GM18519 (cell line): ENCODE results near the gene WNT7A.

Experiments
- ATAC-seq: cut with Tn5 transposase; IDR thresholded peaks from one replicate; pipeline ENCODE4 v1.9.1; 2021; ENCODE audit warnings: mild to moderate bottlenecking, moderate library complexity; ENCODE audit not compliant: unreplicated experiment, low FRiP score

WNT7A gene

GRCh38 chr3:13886593-13887129, 6.8 kb upstream of the WNT7A start:
- no peak for ATAC-seq

DNA sequence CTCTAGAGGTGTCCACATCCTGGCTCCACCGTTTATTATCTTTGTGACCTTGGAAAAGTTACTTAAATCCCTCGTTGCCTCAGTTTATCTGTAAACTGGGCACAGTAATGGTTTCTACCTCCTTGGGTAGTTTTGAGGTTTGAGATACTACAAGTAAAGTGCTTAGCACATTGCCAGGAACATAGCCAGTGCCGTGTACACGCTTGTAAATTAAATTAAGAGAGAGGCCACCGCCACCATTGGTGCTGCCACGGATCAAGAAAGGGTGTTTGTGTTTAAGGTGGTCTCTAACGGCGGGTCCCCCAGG, 5.8 kb upstream of the WNT7A start:
- no peak for ATAC-seq

DNA sequence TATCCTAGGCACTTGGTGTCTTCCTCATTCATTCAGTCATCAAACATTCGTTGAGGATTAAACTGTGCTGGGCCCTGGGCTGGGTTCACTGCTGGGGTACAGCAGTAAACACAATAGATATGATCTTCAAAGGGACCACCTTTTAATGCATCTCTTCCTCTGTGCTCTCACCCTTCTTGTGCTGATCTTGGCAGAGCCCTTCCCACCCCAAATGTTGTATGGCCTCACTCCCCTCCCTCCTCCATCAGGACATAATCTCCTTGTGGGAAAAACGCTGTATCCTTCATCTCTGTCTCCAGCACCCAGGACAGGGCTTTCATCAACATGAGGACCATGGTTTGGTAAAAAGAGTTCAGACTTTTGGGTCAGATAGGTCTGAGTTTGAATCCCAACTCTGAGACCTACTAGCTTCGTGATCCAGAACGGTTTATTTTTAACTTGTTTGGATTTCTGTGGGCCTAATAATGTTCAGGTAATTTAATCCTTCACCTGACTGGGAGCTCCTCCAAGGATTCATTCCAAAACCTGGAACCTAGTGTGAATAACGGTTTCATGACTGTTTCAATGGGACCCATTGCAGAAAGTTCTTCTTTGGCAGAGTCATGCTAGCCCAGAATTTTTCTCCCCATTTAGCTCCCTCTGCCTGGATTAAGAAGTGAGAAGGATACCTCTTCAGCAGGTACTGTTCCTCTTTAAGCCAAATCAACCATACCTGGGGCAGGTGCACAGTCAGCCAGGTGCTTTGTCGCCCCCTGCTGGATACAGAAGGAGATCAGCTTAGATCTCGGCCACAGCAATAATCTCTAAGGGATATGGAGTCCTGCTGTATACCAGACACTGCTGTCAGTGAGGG, 5.2 kb upstream of the WNT7A start:
- no peak for ATAC-seq

GRCh38 chr3:13883681-13884080, 3.8 kb upstream of the WNT7A start:
- no peak for ATAC-seq

- no peak for ATAC-seq
These were observed 3.0 kb upstream of the WNT7A start for GRCh38 chr3:13882876-13883275.

DNA sequence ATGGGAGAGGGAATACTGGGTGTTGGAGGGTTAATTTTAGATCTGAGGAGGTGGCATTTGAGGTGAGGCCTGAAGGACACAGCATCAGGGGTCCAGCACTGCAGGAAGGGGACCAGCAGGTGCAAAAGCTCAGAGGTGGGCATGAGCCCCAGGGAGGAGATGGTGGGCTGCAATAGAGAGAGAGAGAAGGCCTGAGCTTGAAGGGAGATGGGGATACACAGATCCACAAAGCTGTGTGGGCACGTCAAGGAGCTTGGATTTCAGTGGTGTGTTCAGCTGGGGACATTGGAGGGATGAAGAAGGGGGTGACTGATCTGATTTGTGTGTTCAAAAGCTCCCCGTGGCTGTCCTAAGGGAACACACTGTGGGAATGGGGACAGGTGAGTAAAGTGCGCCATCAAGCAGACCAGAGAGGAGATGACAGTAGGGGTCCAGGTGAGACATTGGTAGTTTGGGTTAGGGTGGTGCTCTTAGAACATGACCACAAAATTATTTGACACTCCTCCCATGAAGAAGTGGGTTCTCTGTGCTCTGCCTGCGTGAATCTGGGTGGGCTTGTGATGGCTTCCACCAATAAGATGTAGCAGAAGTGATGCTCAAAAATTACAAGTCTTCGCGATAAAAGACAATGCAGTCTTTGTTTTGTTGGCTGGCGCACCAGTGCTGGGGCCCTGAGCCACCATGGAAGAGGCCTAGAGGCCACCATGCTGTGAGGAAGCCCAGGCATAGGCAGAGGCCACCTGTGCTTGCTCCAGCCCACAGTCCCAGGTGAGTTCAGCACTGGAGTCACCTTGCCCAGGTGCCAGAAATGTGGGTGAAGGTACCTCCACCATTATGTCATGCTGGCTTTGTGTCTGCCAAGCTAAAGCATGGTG, 1.9 kb upstream of the WNT7A start:
- ATAC-seq = no peak

- no peak for ATAC-seq
These were observed 913 bp upstream of the WNT7A start for GRCh38 chr3:13880811-13881156.

DNA sequence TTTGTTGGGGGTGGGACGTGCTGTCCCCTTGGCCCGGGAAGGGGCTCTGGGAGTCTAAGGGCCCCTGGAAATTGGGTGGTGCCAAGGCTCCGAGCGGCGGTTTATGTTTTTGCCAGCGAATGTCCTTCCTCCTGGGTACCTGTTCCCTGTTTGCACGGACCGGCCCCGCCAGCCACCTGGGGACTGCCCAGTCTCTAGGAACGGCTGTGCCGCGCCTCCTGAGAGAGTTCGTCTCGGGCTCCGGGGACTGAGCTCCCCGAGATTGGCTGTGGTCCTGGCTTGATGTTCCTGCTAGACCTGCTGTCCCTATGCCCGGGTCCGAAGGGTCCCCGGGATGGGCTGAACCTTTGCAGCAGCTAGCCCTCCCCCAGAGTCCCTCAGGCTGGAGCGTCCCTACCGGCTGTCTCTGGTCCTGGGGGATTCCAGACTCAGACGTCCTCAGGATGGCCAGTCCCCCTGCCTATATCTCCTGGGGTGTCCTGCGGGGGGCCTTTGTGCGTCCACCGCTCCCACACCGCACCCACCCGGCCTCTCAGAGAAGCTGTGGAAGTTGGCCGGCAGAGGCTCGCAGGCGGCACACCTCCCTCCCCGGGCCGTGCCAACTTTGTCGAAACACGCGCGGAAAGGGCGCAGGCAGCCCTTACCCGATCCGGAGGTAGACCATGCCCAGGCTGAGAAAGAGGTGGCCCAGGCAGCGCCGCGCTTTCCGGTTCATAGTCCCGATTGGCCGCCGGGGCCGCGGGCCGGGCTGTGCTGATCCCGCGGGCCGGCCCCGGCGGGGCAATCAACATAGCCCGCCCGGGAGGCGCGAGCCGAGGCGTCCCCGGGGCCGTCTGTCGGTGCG, 547 bp downstream of the WNT7A start:
- no peak for ATAC-seq

DNA sequence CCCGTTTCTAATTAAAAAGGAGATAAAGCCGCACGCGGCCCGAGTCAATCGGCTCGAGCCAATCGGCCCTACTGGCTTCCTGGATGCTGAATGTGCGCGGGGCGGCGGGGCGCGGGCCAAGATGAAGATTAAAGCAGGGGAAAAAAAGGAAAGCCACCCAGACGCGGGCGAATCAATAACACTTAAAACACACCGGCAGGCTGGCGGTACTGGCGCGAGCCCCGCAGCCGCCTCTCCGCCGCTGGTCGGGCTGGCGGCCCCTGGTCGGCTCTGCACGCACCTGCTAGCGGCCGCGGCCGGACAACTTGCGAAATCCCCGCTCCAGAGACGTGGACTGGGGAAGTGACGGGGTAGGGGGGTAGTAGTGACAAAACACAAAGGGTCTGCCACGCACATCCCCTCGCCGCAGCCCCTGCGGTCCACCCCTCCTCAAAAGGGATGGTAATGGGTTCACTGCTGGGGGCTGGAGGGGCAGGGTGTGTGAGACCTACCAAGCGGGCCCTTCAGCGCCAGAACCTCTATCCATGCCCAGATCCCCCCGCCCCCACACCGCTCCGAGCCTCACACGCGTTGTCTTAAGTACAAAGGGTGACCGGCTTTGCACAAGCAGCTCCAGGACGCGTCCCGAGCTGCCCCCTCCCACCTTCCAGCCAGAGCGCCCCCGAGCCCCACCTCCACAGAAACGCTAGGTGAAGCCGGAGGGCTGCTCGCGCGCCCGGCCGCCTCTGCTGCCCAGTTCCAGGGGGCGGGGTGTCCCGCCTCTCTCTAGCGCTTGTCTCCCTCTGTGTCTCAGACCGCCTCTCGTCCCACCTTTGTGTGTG, 1.4 kb downstream of the WNT7A start:
- ATAC-seq = no peak

DNA sequence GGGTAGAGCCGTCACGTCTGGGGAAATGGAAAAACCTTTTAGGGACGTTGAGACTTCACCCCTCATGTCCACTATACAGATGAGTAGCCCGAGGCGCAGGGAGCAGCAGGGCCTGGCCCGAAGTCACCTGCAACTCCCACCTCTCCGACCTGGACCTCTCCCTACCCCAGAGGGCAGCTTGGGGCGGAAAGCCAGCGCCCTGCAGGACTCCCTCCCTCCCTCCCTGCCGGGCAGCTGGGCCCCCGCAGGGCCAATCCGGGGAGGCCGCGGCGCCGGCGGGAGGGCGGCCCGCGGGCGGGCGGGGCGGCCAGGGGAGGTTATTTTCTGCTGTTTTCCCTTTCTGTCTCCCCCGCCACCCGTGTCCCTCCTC, 2.0 kb downstream of the WNT7A start:
- no peak for ATAC-seq

GRCh38 chr3:13876451-13877100, 3.3 kb downstream of the WNT7A start:
- ATAC-seq = no peak

- ATAC-seq = no peak
These were observed 5.0 kb downstream of the WNT7A start for GRCh38 chr3:13874891-13875290.

- no peak for ATAC-seq
These were observed 6.1 kb downstream of the WNT7A start for GRCh38 chr3:13873818-13874217.

DNA sequence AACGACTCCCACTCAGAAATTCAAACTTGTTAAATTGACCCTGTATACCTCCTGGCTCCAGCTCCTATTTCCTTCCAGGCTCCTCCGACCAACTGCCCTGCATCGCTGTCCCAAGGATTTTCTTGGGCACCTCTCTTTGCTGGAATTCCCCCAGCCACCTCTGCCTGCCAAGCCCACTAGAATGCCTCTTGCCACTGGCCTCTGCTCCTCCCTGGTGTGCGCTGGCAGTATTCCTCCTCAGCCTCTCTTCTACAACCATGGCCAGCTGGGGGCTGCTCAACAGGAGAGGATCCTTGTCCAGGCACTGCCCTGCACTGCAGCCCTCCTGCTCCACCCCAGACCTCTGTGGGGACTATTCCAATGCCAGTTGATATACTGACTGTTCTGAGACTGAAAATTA, 7.4 kb downstream of the WNT7A start:
- no peak for ATAC-seq

DNA sequence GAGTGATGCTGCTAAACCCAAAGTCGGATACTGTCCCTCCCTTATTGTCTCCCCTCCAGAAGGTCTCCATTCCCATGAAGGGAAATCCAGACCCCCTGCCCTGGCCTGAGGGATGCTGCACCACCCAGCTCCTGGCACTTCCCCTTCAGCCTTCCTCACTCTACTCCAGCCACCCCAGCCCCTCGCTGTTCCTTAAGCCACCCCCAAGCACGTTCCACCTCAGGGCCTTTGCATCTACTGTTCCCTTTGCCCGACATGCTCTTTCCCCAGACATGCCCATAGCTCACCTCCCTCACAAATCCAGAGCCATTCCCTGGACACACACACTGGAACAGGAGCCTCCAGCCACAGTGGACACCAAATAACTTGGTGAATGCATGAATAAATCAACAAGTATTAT, 8.1 kb downstream of the WNT7A start:
- no peak for ATAC-seq

DNA sequence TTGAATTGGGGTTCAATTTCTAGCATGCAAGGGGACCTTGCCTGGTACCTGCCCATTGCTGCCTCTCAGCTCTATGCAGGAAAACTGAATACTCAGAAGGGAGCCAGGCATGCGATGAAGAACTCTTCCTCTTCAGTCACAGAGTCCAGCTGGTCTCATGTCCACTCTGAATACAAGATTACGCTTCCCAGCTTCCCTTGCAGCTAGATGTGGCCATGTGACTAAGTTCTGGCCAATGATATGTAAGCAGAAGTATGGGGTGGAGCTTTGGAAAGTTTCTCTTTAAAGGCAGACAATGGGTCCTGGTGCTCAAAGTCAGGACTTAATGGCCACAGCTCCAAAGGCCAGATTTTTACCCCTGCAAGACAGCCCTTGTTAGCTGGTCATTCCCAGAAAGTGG, 9.0 kb downstream of the WNT7A start:
- no peak for ATAC-seq

GRCh38 chr3:13869761-13870343, 10.0 kb downstream of the WNT7A start:
- no peak for ATAC-seq

- ATAC-seq = no peak
These were observed 10.8 kb downstream of the WNT7A start for GRCh38 chr3:13868844-13869724.
